Neural progenitor cell (in vitro differentiated cells): Measurements from ENCODE around the gene UGT2A1. TPM values are rescaled to one million over a fixed set of nuclear protein-coding genes. Genes with fewer than 3 reads are reported as not detected.
A peak's percentile ranks its signal among the peaks of the same experiment; 100 is the strongest.

Experiments
- DNase-seq: peaks from one replicate; pipeline ENCODE4 v3.0.0-alpha.2; 2016; ENCODE audit warnings: low spot score
- H2AFZ ChIP-seq: fragments of 200-600 bp; sonication (generic); replicated peaks from 2 replicates; pipeline ENCODE4 v1.6.1; 2016; ENCODE audit warnings: antibody characterized with exemption
- H3F3A ChIP-seq: fragments of 200-600 bp; sonication (generic); 2 replicates; pipeline ENCODE4 v1.6.1; 2016; ENCODE audit warnings: antibody characterized with exemption, low read depth
- H3K27ac ChIP-seq: fragments of 200-600 bp; sonication (generic); 2 replicates; pipeline ENCODE4 v1.5.1; 2016; ENCODE audit warnings: mild to moderate bottlenecking
- H3K27me3 ChIP-seq: fragments of 200-600 bp; sonication (generic); 2 replicates; pipeline ENCODE4 v1.6.1; 2016; ENCODE audit warnings: mild to moderate bottlenecking, moderate library complexity
- H3K36me3 ChIP-seq: fragments of 200-600 bp; sonication (generic); 2 replicates; pipeline ENCODE4 v1.5.1; 2016
- H3K4me1 ChIP-seq: fragments of 200-600 bp; sonication (generic); 2 replicates; pipeline ENCODE4 v1.6.1; 2016; ENCODE audit warnings: mixed run types
- H3K4me2 ChIP-seq: fragments of 200-600 bp; sonication (generic); 2 replicates; pipeline ENCODE4 v1.6.1; 2016
- H3K4me3 ChIP-seq: fragments of 200-600 bp; sonication (generic); 2 replicates; pipeline ENCODE4 v1.5.1; 2016
- H3K79me2 ChIP-seq: fragments of 200-600 bp; sonication (generic); 2 replicates; pipeline ENCODE4 v1.6.1; 2016; ENCODE audit warnings: low read depth
- H3K9ac ChIP-seq: fragments of 200-600 bp; sonication (generic); 2 replicates; pipeline ENCODE4 v1.6.1; 2016
- H3K9me3 ChIP-seq: fragments of 200-600 bp; sonication (generic); 2 replicates; pipeline ENCODE4 v1.5.1; 2016; ENCODE audit warnings: low read depth
- H4K20me1 ChIP-seq: fragments of 200-600 bp; sonication (generic); 2 replicates; pipeline ENCODE4 v1.6.1; 2016; ENCODE audit warnings: low read depth
- H3K27ac Mint-ChIP-seq: 3 replicates; pipeline ENCODE4 v1.8.0; 2021; ENCODE audit warnings: mixed read lengths
- H3K27me3 Mint-ChIP-seq: 2 replicates; pipeline ENCODE4 v1.8.0; 2022; ENCODE audit warnings: low read depth, mild to moderate bottlenecking, inconsistent platforms, moderate library complexity, mixed read lengths; ENCODE audit not compliant: insufficient read depth
- H3K36me3 Mint-ChIP-seq: 3 replicates; pipeline ENCODE4 v1.8.0; 2021; ENCODE audit warnings: mixed read lengths
- H3K4me1 Mint-ChIP-seq: 3 replicates; pipeline ENCODE4 v1.8.0; 2021; ENCODE audit warnings: mixed read lengths
- H3K4me3 Mint-ChIP-seq: 3 replicates; pipeline ENCODE4 v1.8.0; 2021; ENCODE audit warnings: mild to moderate bottlenecking, moderate library complexity, mixed read lengths
- H3K9me3 Mint-ChIP-seq: 3 replicates; pipeline ENCODE4 v1.8.0; 2020; ENCODE audit warnings: mixed read lengths
- EZH2 ChIP-seq: fragments of 200-600 bp; sonication (generic); IDR thresholded peaks from 2 replicates; pipeline ENCODE4 v1.6.1; 2017; ENCODE audit warnings: antibody characterized with exemption, mild to moderate bottlenecking, moderate library complexity
- EZH2phosphoT487 ChIP-seq: fragments of 200-600 bp; sonication (generic); IDR thresholded peaks from 2 replicates; pipeline ENCODE4 v1.6.1; 2017; ENCODE audit warnings: antibody characterized with exemption
- total RNA-seq: library from RNA; depleted of rRNA; stranded (reverse); fragments of >200 nt; gene quantifications from 2 replicates; pipeline ENCODE4 v1.2.3, GENCODE V29; 2015; ENCODE audit warnings: low replicate concordance
- TF ChIP-seq, protein P1 (sequence below): fragments of 200-600 bp; sonication (generic); IDR thresholded peaks from 2 replicates; pipeline ENCODE4 v1.5.1; 2017; ENCODE audit warnings: antibody characterized with exemption, mild to moderate bottlenecking

UGT2A1 gene
- total RNA-seq, 1 donor from 2014 or later = not detected

DNA sequence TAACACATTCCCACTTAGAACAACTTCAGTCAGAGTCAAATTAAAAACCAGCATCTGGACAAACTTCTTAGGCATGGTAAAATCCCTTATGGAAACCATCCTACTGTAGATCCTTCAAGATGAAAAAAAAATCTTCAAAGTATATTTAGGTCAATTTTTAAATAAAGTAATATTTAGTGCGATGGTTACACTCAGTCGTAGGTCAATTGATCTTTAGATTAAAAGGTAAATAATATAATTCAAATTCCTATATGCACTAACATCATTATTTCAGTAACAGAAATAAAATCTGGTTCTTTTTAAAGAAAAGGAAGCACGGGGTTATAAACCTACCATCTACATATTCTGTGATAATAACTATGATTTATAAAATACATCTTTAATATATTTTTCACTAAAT lies 13.5 kb downstream of the UGT2A1 start, which contains the start of gene UGT2A2:
UGT2A2 (minus strand) TSS at position 101 of the 400 bp plus-strand sequence; CDS start at position 99, 2 bp downstream.
- Mint-ChIP-seq H3K27ac (no peak within 1 kb of the TSS), H3K4me3 (no peak within 1 kb of the TSS), H3K4me1 (no peaks in the 10 kb centered on the region), H3K27me3 (no peaks in the 10 kb centered on the region), H3K9me3 (no peaks in the 10 kb centered on the region), H3K36me3 (no peaks in the 10 kb centered on the region)
- Histone ChIP-seq H3K27me3 (no peaks in the 10 kb centered on the region), H2AFZ (no peak within 1 kb of the TSS), H4K20me1 (no peaks in the 10 kb centered on the region), H3K4me3 (no peak within 1 kb of the TSS), H3F3A (no peaks in the 10 kb centered on the region), H3K36me3 (no peaks in the 10 kb centered on the region), H3K9ac (no peak within 1 kb of the TSS), H3K4me1 (no peaks in the 10 kb centered on the region), H3K9me3 (no peaks in the 10 kb centered on the region), H3K79me2 (no peaks in the 10 kb centered on the region), H3K27ac (no peak within 1 kb of the TSS), H3K4me2 (no peak within 1 kb of the TSS)
- TF ChIP-seq, protein P1, sequence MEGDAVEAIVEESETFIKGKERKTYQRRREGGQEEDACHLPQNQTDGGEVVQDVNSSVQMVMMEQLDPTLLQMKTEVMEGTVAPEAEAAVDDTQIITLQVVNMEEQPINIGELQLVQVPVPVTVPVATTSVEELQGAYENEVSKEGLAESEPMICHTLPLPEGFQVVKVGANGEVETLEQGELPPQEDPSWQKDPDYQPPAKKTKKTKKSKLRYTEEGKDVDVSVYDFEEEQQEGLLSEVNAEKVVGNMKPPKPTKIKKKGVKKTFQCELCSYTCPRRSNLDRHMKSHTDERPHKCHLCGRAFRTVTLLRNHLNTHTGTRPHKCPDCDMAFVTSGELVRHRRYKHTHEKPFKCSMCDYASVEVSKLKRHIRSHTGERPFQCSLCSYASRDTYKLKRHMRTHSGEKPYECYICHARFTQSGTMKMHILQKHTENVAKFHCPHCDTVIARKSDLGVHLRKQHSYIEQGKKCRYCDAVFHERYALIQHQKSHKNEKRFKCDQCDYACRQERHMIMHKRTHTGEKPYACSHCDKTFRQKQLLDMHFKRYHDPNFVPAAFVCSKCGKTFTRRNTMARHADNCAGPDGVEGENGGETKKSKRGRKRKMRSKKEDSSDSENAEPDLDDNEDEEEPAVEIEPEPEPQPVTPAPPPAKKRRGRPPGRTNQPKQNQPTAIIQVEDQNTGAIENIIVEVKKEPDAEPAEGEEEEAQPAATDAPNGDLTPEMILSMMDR = no peak
- TF ChIP-seq EZH2phosphoT487 (no peak), EZH2 (no peak)
- no peak for DNase-seq

DNA sequence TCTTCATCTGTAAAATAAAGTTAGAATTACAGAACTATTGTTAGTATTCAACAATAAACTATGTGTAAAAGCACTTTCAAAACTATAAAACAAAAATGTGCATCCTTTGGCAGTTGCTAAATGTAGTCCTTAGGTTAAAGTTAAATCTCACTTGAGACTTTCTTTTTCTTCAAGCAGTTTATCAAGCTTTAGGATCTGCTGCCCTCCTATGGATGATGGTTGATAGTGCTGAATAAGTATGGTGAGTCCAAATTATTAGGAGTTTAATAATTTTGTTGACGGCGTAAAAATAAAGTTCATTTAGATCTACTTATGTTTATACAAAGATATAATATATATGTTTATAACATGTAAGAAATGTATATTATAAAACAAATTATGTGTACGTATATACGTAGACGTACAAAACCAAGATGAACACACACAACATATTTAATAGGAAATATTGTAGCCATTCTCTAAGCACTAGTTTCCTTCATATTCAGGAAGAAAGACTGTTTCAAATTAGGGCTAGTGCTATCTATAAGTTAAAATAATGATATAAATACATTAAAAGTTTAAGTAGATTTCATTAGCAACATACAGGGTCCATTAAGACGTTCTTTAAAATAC lies 35.9 kb downstream of the UGT2A1 start:
- Histone ChIP-seq H2AFZ (no peak overlapping the region), H3K36me3 (no peaks in the 10 kb centered on the region), H3K27ac (no peak overlapping the region), H3K9me3 (no peaks in the 10 kb centered on the region), H3K27me3 (no peaks in the 10 kb centered on the region), H3F3A (no peaks in the 10 kb centered on the region), H3K79me2 (no peaks in the 10 kb centered on the region), H3K4me1 (no peaks in the 10 kb centered on the region), H3K4me3 (no peak overlapping the region), H4K20me1 (no peaks in the 10 kb centered on the region), H3K9ac (no peak overlapping the region), H3K4me2 (no peak overlapping the region)
- no peaks in the 10 kb centered on the region for H3K4me1 Mint-ChIP-seq
- peaks cover 10% of the 10 kb centered on the region for H3K9me3 Mint-ChIP-seq
- H3K36me3 Mint-ChIP-seq = no peaks in the 10 kb centered on the region
- H3K4me3 Mint-ChIP-seq = no peak overlapping the region
- peak; percentile 65 for DNase-seq
- no peaks in the 10 kb centered on the region for H3K27me3 Mint-ChIP-seq
- TF ChIP-seq EZH2phosphoT487 = no peak
- no peak for TF ChIP-seq EZH2
- TF ChIP-seq, protein P1 = peak; percentile 81
- H3K27ac Mint-ChIP-seq = no peak overlapping the region

DNA sequence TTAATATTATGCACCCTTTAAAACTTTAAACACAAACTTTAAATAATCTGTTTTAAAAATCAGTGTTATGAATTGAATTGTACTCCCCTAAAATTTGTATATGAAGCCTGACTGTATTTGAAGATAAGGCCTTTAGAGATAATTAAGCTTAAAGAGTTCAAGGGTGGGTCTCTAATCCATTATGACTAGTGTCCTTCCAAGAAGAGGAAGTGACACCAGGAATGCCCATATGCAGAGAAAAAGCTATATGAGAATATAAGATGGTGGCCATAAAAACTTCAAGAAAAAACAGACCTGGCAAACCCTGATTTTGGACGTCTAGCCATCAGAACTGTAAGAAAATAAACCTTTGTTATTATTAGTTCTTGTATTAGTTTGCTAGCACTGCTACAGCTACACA lies 42.6 kb downstream of the UGT2A1 start:
- no peak overlapping the region for H3K27ac ChIP-seq
- no peak overlapping the region for H3K4me3 ChIP-seq
- Mint-ChIP-seq H3K27me3 (peaks cover 2% of the 10 kb centered on the region), H3K36me3 (no peaks in the 10 kb centered on the region), H3K4me1 (no peaks in the 10 kb centered on the region), H3K9me3 (no peaks in the 10 kb centered on the region), H3K4me3 (no peak overlapping the region), H3K27ac (no peak overlapping the region)
- TF ChIP-seq EZH2 (no peak), EZH2phosphoT487 (no peak)
- TF ChIP-seq, protein P1 = no peak
- DNase-seq = no peak
- H2AFZ ChIP-seq = no peak overlapping the region
- no peaks in the 10 kb centered on the region for H3K79me2 ChIP-seq
- no peaks in the 10 kb centered on the region for H4K20me1 ChIP-seq
- no peak overlapping the region for H3K9ac ChIP-seq
- H3K4me1 ChIP-seq = no peaks in the 10 kb centered on the region
- H3K9me3 ChIP-seq = no peaks in the 10 kb centered on the region
- no peaks in the 10 kb centered on the region for H3F3A ChIP-seq
- H3K27me3 ChIP-seq = no peaks in the 10 kb centered on the region
- no peak overlapping the region for H3K4me2 ChIP-seq
- no peaks in the 10 kb centered on the region for H3K36me3 ChIP-seq
